Neural cell (in vitro differentiated cells): ENCODE data around the gene ESR1. TPM values are rescaled to one million over a fixed set of nuclear protein-coding genes. Genes with fewer than 3 reads are reported as not detected.

ENCODE experiments used
- H2AFZ ChIP-seq: fragments of 200-600, 300-800 bp; sonication (generic), shearing (Covaris generic); 2 replicates; pipeline ENCODE4 v1.6.0; 2014; ENCODE audit warnings: low read depth, mild to moderate bottlenecking, antibody characterized with exemption, low read length, moderate library complexity
- H3F3A ChIP-seq: fragments of 200-600 bp; shearing (Covaris generic); 2 replicates; pipeline ENCODE4 v1.6.1; 2016; ENCODE audit warnings: mild to moderate bottlenecking, moderate library complexity, mixed read lengths, antibody characterized with exemption, low read length; ENCODE audit not compliant: insufficient read depth, poor library complexity, severe bottlenecking
- H3K27ac ChIP-seq: fragments of 200-600, 300-800 bp; sonication (generic), shearing (Covaris generic); 2 replicates; pipeline ENCODE4 v1.5.1; 2014; ENCODE audit warnings: mild to moderate bottlenecking, low read length, moderate library complexity
- H3K27me3 ChIP-seq: fragments of 300-800, 200-600 bp; sonication (generic), shearing (Covaris generic); 2 replicates; pipeline ENCODE4 v1.6.0; 2014; ENCODE audit warnings: mild to moderate bottlenecking, low read depth, low read length, moderate library complexity; ENCODE audit not compliant: insufficient read depth
- H3K36me3 ChIP-seq: fragments of 300-800, 200-600 bp; sonication (generic), shearing (Covaris generic); 2 replicates; pipeline ENCODE4 v1.5.1; 2014; ENCODE audit warnings: mild to moderate bottlenecking, antibody characterized with exemption, low read length, moderate library complexity; ENCODE audit not compliant: insufficient read depth
- H3K4me2 ChIP-seq: fragments of 300-800, 200-600 bp; sonication (generic), shearing (Covaris generic); 2 replicates; pipeline ENCODE4 v1.6.0; 2014; ENCODE audit warnings: mild to moderate bottlenecking, low read length
- H3K4me3 ChIP-seq: fragments of 300-800, 200-600 bp; sonication (generic), shearing (Covaris generic); 2 replicates; pipeline ENCODE4 v1.5.1; 2014; ENCODE audit warnings: mild to moderate bottlenecking, low read length, moderate library complexity
- H3K79me2 ChIP-seq: fragments of 200-600 bp; shearing (Covaris generic); replicated peaks from 2 replicates; pipeline ENCODE4 v1.6.0; 2014; ENCODE audit warnings: mild to moderate bottlenecking, low read length, moderate library complexity; ENCODE audit not compliant: insufficient read depth
- H3K9ac ChIP-seq: fragments of 300-800, 200-600 bp; sonication (generic), shearing (Covaris generic); 2 replicates; pipeline ENCODE4 v1.6.1; 2016; ENCODE audit warnings: mild to moderate bottlenecking, low read length, mixed read lengths
- H3K9me2 ChIP-seq: fragments of 200-600 bp; shearing (Covaris generic); 2 replicates; pipeline ENCODE4 v1.6.1; 2016; ENCODE audit warnings: mild to moderate bottlenecking, low read length, mixed read lengths; ENCODE audit not compliant: insufficient read depth
- H3K9me3 ChIP-seq: fragments of 200-600, 300-800 bp; sonication (generic), shearing (Covaris generic); 2 replicates; pipeline ENCODE4 v1.6.1; 2016; ENCODE audit warnings: mild to moderate bottlenecking, mixed run types, low read length, moderate library complexity, mixed read lengths
- H4K20me1 ChIP-seq: fragments of 200-600 bp; shearing (Covaris generic); 2 replicates; pipeline ENCODE4 v1.6.1; 2016; ENCODE audit warnings: mild to moderate bottlenecking, mixed run types; ENCODE audit not compliant: insufficient read depth
- CTCF ChIP-seq: fragments of 450-650 bp; IDR thresholded peaks from 2 replicates; pipeline ENCODE4 v1.5.1; 2014; ENCODE audit warnings: antibody characterized with exemption, mild to moderate bottlenecking, moderate library complexity; ENCODE audit not compliant: poor library complexity, severe bottlenecking
- EP300 ChIP-seq: fragments of 450-650 bp; conservative IDR thresholded peaks from 2 replicates; pipeline ENCODE4 v1.6.1; 2014; ENCODE audit warnings: antibody characterized with exemption, mild to moderate bottlenecking, moderate library complexity; ENCODE audit not compliant: poor library complexity, severe bottlenecking
- EZH2 ChIP-seq: fragments of 200-600, 300-800 bp; shearing (Covaris generic), sonication (generic); IDR thresholded peaks from 2 replicates; pipeline ENCODE4 v1.6.1; 2014; ENCODE audit warnings: antibody characterized with exemption, low read length, borderline replicate concordance, mild to moderate bottlenecking; ENCODE audit not compliant: insufficient read depth, poor library complexity, severe bottlenecking
- MXI1 ChIP-seq: fragments of 450-650 bp; conservative IDR thresholded peaks from 2 replicates; pipeline ENCODE4 v1.6.1; 2014; ENCODE audit warnings: antibody characterized with exemption, mild to moderate bottlenecking; ENCODE audit not compliant: poor library complexity, severe bottlenecking
- POLR2AphosphoS5 ChIP-seq: IDR thresholded peaks from 2 replicates; pipeline ENCODE4 v1.6.1; 2012
- RAD21 ChIP-seq: fragments of 450-650 bp; conservative IDR thresholded peaks from 2 replicates; pipeline ENCODE4 v1.6.1; 2014; ENCODE audit warnings: antibody characterized with exemption, mild to moderate bottlenecking, moderate library complexity
- REST ChIP-seq: IDR thresholded peaks from 2 replicates; pipeline ENCODE4 v1.6.1; 2012; ENCODE audit warnings: borderline replicate concordance
- SMC3 ChIP-seq: fragments of 450-650 bp; conservative IDR thresholded peaks from 2 replicates; pipeline ENCODE4 v1.6.1; 2014; ENCODE audit warnings: antibody characterized with exemption, mild to moderate bottlenecking, moderate library complexity; ENCODE audit not compliant: poor library complexity
- TAF1 ChIP-seq: IDR thresholded peaks from 2 replicates; pipeline ENCODE4 v1.6.1; 2012; ENCODE audit warnings: low read depth
- polyA plus RNA-seq: library from polyadenylated mRNA; depleted of rRNA; stranded (reverse); fragments of >200 nt; gene quantifications from 2 replicates; pipeline ENCODE4 v1.2.3, GENCODE V29; 2014

Gene ESR1
- polyA plus RNA-seq, 1 donor from 2014 or later = 0.14 TPM

- TF ChIP-seq EP300 = no peak
- TF ChIP-seq RAD21 = no peak
- TF ChIP-seq POLR2AphosphoS5 = no peak
- no peak for TF ChIP-seq REST
- no peak for TF ChIP-seq MXI1
- no peak for TF ChIP-seq SMC3
- TF ChIP-seq CTCF = no peak
- TF ChIP-seq EZH2 = no peak
- TF ChIP-seq TAF1 = no peak
- Histone ChIP-seq H3K9ac (no peak overlapping the region), H4K20me1 (no peaks in the 10 kb centered on the region), H3K4me2 (no peak overlapping the region), H3K27ac (no peak overlapping the region), H3K4me3 (no peak overlapping the region), H3F3A (no peaks in the 10 kb centered on the region), H3K79me2 (no peaks in the 10 kb centered on the region), H3K36me3 (no peaks in the 10 kb centered on the region), H3K9me2 (no peaks in the 10 kb centered on the region), H3K27me3 (no peaks in the 10 kb centered on the region), H2AFZ (no peak overlapping the region), H3K9me3 (no peaks in the 10 kb centered on the region)
Observed at GRCh38 chr6:152173957-152174356, 366.5 kb downstream of the ESR1 start.

GRCh38 chr6:152176268-152176667 is 368.8 kb downstream of the ESR1 start:
- Histone ChIP-seq H3K27ac (no peak overlapping the region), H4K20me1 (no peaks in the 10 kb centered on the region), H3K9me3 (no peaks in the 10 kb centered on the region), H3K79me2 (no peaks in the 10 kb centered on the region), H3K9me2 (no peaks in the 10 kb centered on the region), H2AFZ (no peak overlapping the region), H3K4me2 (no peak overlapping the region), H3K36me3 (no peaks in the 10 kb centered on the region), H3K4me3 (no peak overlapping the region), H3F3A (no peaks in the 10 kb centered on the region), H3K9ac (no peak overlapping the region), H3K27me3 (no peaks in the 10 kb centered on the region)
- no peak for TF ChIP-seq TAF1
- no peak for TF ChIP-seq MXI1
- TF ChIP-seq EZH2 = no peak
- no peak for TF ChIP-seq EP300
- TF ChIP-seq POLR2AphosphoS5 = no peak
- TF ChIP-seq REST = no peak
- no peak for TF ChIP-seq SMC3
- no peak for TF ChIP-seq RAD21
- TF ChIP-seq CTCF = no peak
